ENCODE data around the gene KCNK4. TPM values are rescaled to one million over a fixed set of nuclear protein-coding genes. Genes with fewer than 3 reads are reported as not detected.
A peak's percentile ranks its signal among the peaks of the same experiment; 100 is the strongest.

The KCNK4 gene
- total RNA-seq, 1 donor from 2014 or later = 0.52 TPM

- H3K79me2 ChIP-seq (ENCODE audit: insufficient read depth, low read length) = peaks cover 23% of the 10 kb centered on the region
- H4K20me1 ChIP-seq (ENCODE audit: insufficient read depth, low read length) = no peaks in the 10 kb centered on the region
- H3K4me1 ChIP-seq (ENCODE audit: insufficient read depth, low read length) = no peaks in the 10 kb centered on the region
- no peaks in the 10 kb centered on the region for H3K36me3 ChIP-seq (ENCODE audit: insufficient read depth, low read length)
- no peaks in the 10 kb centered on the region for H3K27me3 Mint-ChIP-seq (ENCODE audit: low read depth, unreplicated experiment)
- H3K4me1 Mint-ChIP-seq (ENCODE audit: low read depth, unreplicated experiment) = peaks cover 9% of the 10 kb centered on the region
- no peak overlapping the region for H3K4me3 ChIP-seq (ENCODE audit: insufficient read depth, low read depth, low read length)
- no peaks in the 10 kb centered on the region for H3K27me3 ChIP-seq (ENCODE audit: insufficient read depth, low read length)
- no peaks in the 10 kb centered on the region for H3K9me3 Mint-ChIP-seq (ENCODE audit: unreplicated experiment)
- no peak overlapping the region for H3K27ac ChIP-seq (ENCODE audit: low read depth, low read length)
- H3K27ac Mint-ChIP-seq (ENCODE audit: unreplicated experiment) = peak overlapping the region; percentile 91
- TF ChIP-seq EZH2 (IDR thresholded peaks at IDR 0.05; ENCODE audit: insufficient read depth, low read length) (no peak), CTCF (IDR thresholded peaks at IDR 0.05; ENCODE audit: insufficient read depth, low read depth, low read length) (no peak)
- H3K36me3 Mint-ChIP-seq (ENCODE audit: low read depth, unreplicated experiment) = peaks cover 11% of the 10 kb centered on the region
- H3K4me2 ChIP-seq (ENCODE audit: low read length) = no peak overlapping the region
- FAIRE-seq (no peak), DNase-seq (ENCODE audit: low read depth) (no peak)
- peak overlapping the region; percentile 61 for H3K4me3 Mint-ChIP-seq (ENCODE audit: unreplicated experiment)
- no peaks in the 10 kb centered on the region for H3K9me3 ChIP-seq (ENCODE audit: insufficient read depth, low read depth, low read length)
- no peak overlapping the region for H2AFZ ChIP-seq (ENCODE audit: low read depth, low read length)
- no peak overlapping the region for H3K9ac ChIP-seq (ENCODE audit: low read length)
Observed at GRCh38 chr11:64312947-64313346, 21.8 kb downstream of the KCNK4 start.

- Histone ChIP-seq H3K9ac (ENCODE audit: low read length) (no peak overlapping the region), H3K27ac (ENCODE audit: low read depth, low read length) (no peak overlapping the region), H4K20me1 (ENCODE audit: insufficient read depth, low read length) (no peaks in the 10 kb centered on the region), H3K9me3 (ENCODE audit: insufficient read depth, low read depth, low read length) (no peaks in the 10 kb centered on the region), H3K79me2 (ENCODE audit: insufficient read depth, low read length) (peaks cover 23% of the 10 kb centered on the region), H3K4me3 (ENCODE audit: insufficient read depth, low read depth, low read length) (no peak overlapping the region), H3K4me1 (ENCODE audit: insufficient read depth, low read length) (no peaks in the 10 kb centered on the region), H3K36me3 (ENCODE audit: insufficient read depth, low read length) (no peaks in the 10 kb centered on the region), H2AFZ (ENCODE audit: low read depth, low read length) (no peak overlapping the region), H3K27me3 (ENCODE audit: insufficient read depth, low read length) (no peaks in the 10 kb centered on the region), H3K4me2 (ENCODE audit: low read length) (no peak overlapping the region)
- no peak overlapping the region for H3K27ac Mint-ChIP-seq (ENCODE audit: unreplicated experiment)
- TF ChIP-seq EZH2 (IDR thresholded peaks at IDR 0.05; ENCODE audit: insufficient read depth, low read length) = no peak
- TF ChIP-seq CTCF (IDR thresholded peaks at IDR 0.05; ENCODE audit: insufficient read depth, low read depth, low read length) = no peak
- peaks cover 11% of the 10 kb centered on the region for H3K36me3 Mint-ChIP-seq (ENCODE audit: low read depth, unreplicated experiment)
- FAIRE-seq = no peak
- H3K9me3 Mint-ChIP-seq (ENCODE audit: unreplicated experiment) = no peaks in the 10 kb centered on the region
- H3K4me3 Mint-ChIP-seq (ENCODE audit: unreplicated experiment) = peak overlapping the region; percentile 2
- no peaks in the 10 kb centered on the region for H3K27me3 Mint-ChIP-seq (ENCODE audit: low read depth, unreplicated experiment)
- peaks cover 9% of the 10 kb centered on the region for H3K4me1 Mint-ChIP-seq (ENCODE audit: low read depth, unreplicated experiment)
- DNase-seq (ENCODE audit: low read depth) = no peak
Observed at GRCh38 chr11:64313491-64314145, 22.5 kb downstream of the KCNK4 start.

GRCh38 chr11:64314146-64314804 lies 23.2 kb downstream of the KCNK4 start:
- no peak for TF ChIP-seq EZH2 (IDR thresholded peaks at IDR 0.05; ENCODE audit: insufficient read depth, low read length)
- no peak for TF ChIP-seq CTCF (IDR thresholded peaks at IDR 0.05; ENCODE audit: insufficient read depth, low read depth, low read length)
- Histone ChIP-seq H3K9me3 (ENCODE audit: insufficient read depth, low read depth, low read length) (no peaks in the 10 kb centered on the region), H3K4me3 (ENCODE audit: insufficient read depth, low read depth, low read length) (no peak overlapping the region), H3K79me2 (ENCODE audit: insufficient read depth, low read length) (peaks cover 29% of the 10 kb centered on the region), H3K9ac (ENCODE audit: low read length) (no peak overlapping the region), H3K27me3 (ENCODE audit: insufficient read depth, low read length) (no peaks in the 10 kb centered on the region), H3K4me2 (ENCODE audit: low read length) (no peak overlapping the region), H3K36me3 (ENCODE audit: insufficient read depth, low read length) (no peaks in the 10 kb centered on the region), H4K20me1 (ENCODE audit: insufficient read depth, low read length) (no peaks in the 10 kb centered on the region), H3K4me1 (ENCODE audit: insufficient read depth, low read length) (peaks cover 4% of the 10 kb centered on the region), H3K27ac (ENCODE audit: low read depth, low read length) (no peak overlapping the region), H2AFZ (ENCODE audit: low read depth, low read length) (no peak overlapping the region)
- peaks cover 12% of the 10 kb centered on the region for H3K4me1 Mint-ChIP-seq (ENCODE audit: low read depth, unreplicated experiment)
- no peak overlapping the region for H3K4me3 Mint-ChIP-seq (ENCODE audit: unreplicated experiment)
- H3K27ac Mint-ChIP-seq (ENCODE audit: unreplicated experiment) = no peak overlapping the region
- peaks cover 11% of the 10 kb centered on the region for H3K36me3 Mint-ChIP-seq (ENCODE audit: low read depth, unreplicated experiment)
- no peaks in the 10 kb centered on the region for H3K9me3 Mint-ChIP-seq (ENCODE audit: unreplicated experiment)
- DNase-seq (ENCODE audit: low read depth) (no peak), FAIRE-seq (no peak)
- no peaks in the 10 kb centered on the region for H3K27me3 Mint-ChIP-seq (ENCODE audit: low read depth, unreplicated experiment)

Data from astrocyte (in vitro differentiated cells and primary cell).